Fibroblast of skin of left biceps (primary cell): ENCODE data around the gene GHITM.

Source experiments
- DNase-seq, 2 experiments: peaks; one replicate each; pipeline ENCODE4 v3.0.0-alpha.2; 2013; ENCODE audit warnings: low read depth in 2 of 2

The GHITM gene

GRCh38 chr10:84201244-84201606 is 61.9 kb downstream of the GHITM start:
- no peak for DNase-seq

DNA sequence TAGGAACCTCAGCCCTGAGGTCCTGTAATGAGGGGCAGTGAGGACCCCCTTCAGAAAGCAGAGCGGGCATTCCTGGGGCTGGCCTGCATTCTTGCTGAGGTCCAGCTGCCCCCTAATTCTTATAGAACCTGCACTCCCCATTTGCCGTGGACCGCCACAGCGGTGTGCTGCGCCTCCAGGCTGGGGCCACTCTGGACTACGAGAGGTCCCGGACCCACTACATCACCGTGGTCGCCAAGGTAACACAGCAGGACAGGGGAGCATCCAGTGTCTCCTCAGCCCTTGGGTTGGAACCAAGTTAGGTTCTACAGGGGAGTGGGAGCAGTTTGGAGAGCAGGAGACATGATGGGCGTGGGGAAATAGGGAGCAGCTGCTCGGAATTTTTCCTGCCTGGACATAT is 62.4 kb downstream of the GHITM start:
- no peak for DNase-seq

GRCh38 chr10:84202349-84202748 is 63.0 kb downstream of the GHITM start:
- no peak for DNase-seq
